WTC11 (cell line): ENCODE data around the gene CEBPB. TPM values are rescaled to one million over a fixed set of nuclear protein-coding genes. Genes with fewer than 3 reads are reported as not detected.

Experiments used
- ATAC-seq: fragments of 200-7000 bp; cut with Tn5 transposase; 2 replicates; pipeline ENCODE4 v1.10.0; 2021; ENCODE audit warnings: mild to moderate bottlenecking, moderate library complexity
- CTCF ChIA-PET: fragments of 300-600 bp; sonication (Branson Sonifier 250); formaldehyde crosslinking; loops from one replicate; lab custom pipeline; 2021; ENCODE audit warnings: antibody characterized with exemption; lab: Charles Lee
- POLR2A ChIA-PET: fragments of 350-600 bp; sonication (Branson Sonifier 250); formaldehyde crosslinking; loops from one replicate; lab custom pipeline; 2021; ENCODE audit warnings: antibody characterized with exemption; lab: Charles Lee
- DNase-seq: peaks from one replicate; pipeline ENCODE4 v3.0.0; 2021; ENCODE audit warnings: low spot score
- H3K27ac Mint-ChIP-seq: 2 replicates; pipeline ENCODE4 v1.8.0; 2021; ENCODE audit warnings: mixed read lengths
- H3K27me3 Mint-ChIP-seq: 2 replicates; pipeline ENCODE4 v1.8.0; 2021; ENCODE audit warnings: low read depth, mild to moderate bottlenecking, moderate library complexity, mixed read lengths
- H3K36me3 Mint-ChIP-seq: 2 replicates; pipeline ENCODE4 v1.8.0; 2021; ENCODE audit warnings: mixed read lengths
- H3K4me1 Mint-ChIP-seq: 2 replicates; pipeline ENCODE4 v1.8.0; 2022; ENCODE audit warnings: mixed read lengths
- H3K4me3 Mint-ChIP-seq: 2 replicates; pipeline ENCODE4 v1.8.0; 2021; ENCODE audit warnings: mild to moderate bottlenecking, moderate library complexity, mixed read lengths
- H3K9me3 Mint-ChIP-seq: 2 replicates; pipeline ENCODE4 v1.8.0; 2021; ENCODE audit warnings: mixed read lengths
- ATF1 ChIP-seq: sonication (generic); formaldehyde crosslinking; IDR thresholded peaks from 2 replicates; pipeline ENCODE4 v1.8.1; 2023; ENCODE audit warnings: mild to moderate bottlenecking, moderate library complexity, missing genetic modification reagents
- E2F1 ChIP-seq: sonication (generic); formaldehyde crosslinking; IDR thresholded peaks from 2 replicates; pipeline ENCODE4 v1.8.0; 2022; ENCODE audit warnings: mild to moderate bottlenecking, missing genetic modification reagents
- ELF4 ChIP-seq: sonication (generic); formaldehyde crosslinking; IDR thresholded peaks from 2 replicates; pipeline ENCODE4 v1.8.1; 2022; ENCODE audit warnings: low read depth, mild to moderate bottlenecking, moderate library complexity, missing genetic modification reagents
- FOXP4 ChIP-seq: sonication (generic); formaldehyde crosslinking; IDR thresholded peaks from 2 replicates; pipeline ENCODE4 v1.8.0; 2022; ENCODE audit warnings: mild to moderate bottlenecking, missing genetic modification reagents
- JUN ChIP-seq: sonication (generic); formaldehyde crosslinking; IDR thresholded peaks from 2 replicates; pipeline ENCODE4 v1.8.0; 2023; ENCODE audit warnings: mild to moderate bottlenecking, missing genetic modification reagents
- KAT7 ChIP-seq: sonication (generic); formaldehyde crosslinking; IDR thresholded peaks from 2 replicates; pipeline ENCODE4 v1.8.1; 2023; ENCODE audit warnings: missing genetic modification reagents, mild to moderate bottlenecking, borderline replicate concordance
- OVOL2 ChIP-seq: fragments of 250-450 bp; sonication (Bioruptor Pico); IDR thresholded peaks from 2 replicates; pipeline ENCODE4 v1.9.0; 2021; ENCODE audit warnings: mild to moderate bottlenecking, borderline replicate concordance
- RELA ChIP-seq: sonication (generic); formaldehyde crosslinking; IDR thresholded peaks from 2 replicates; pipeline ENCODE4 v1.8.1; 2022; ENCODE audit warnings: missing genetic modification reagents, mild to moderate bottlenecking, borderline replicate concordance
- ZBTB21 ChIP-seq: sonication (generic); formaldehyde crosslinking; IDR thresholded peaks from 2 replicates; pipeline ENCODE4 v1.8.1; 2023; ENCODE audit warnings: mild to moderate bottlenecking, missing genetic modification reagents, borderline replicate concordance
- ZBTB43 ChIP-seq: sonication (generic); formaldehyde crosslinking; IDR thresholded peaks from 2 replicates; pipeline ENCODE4 v1.8.1; 2023; ENCODE audit warnings: mild to moderate bottlenecking, missing genetic modification reagents
- ZMAT4 ChIP-seq: fragments of 250-450 bp; sonication (Bioruptor Pico); IDR thresholded peaks from 2 replicates; pipeline ENCODE4 v1.9.0; 2021; ENCODE audit warnings: mild to moderate bottlenecking
- ZNF532 ChIP-seq: fragments of 250-450 bp; sonication (Bioruptor Pico); IDR thresholded peaks from 2 replicates; pipeline ENCODE4 v1.9.0; 2021; ENCODE audit warnings: mild to moderate bottlenecking, borderline replicate concordance
- total RNA-seq: library from RNA; stranded (reverse); gene quantifications from 3 replicates; pipeline ENCODE4 v1.2.3, GENCODE V29; 2021
- TF ChIP-seq, protein P1 (sequence below): sonication (generic); formaldehyde crosslinking; IDR thresholded peaks from 2 replicates; pipeline ENCODE4 v1.8.1; 2022; ENCODE audit warnings: low read depth, mild to moderate bottlenecking, moderate library complexity, missing genetic modification reagents, borderline replicate concordance

The CEBPB gene
- total RNA-seq, 1 experiment from 2014 or later: 29.1 TPM

DNA sequence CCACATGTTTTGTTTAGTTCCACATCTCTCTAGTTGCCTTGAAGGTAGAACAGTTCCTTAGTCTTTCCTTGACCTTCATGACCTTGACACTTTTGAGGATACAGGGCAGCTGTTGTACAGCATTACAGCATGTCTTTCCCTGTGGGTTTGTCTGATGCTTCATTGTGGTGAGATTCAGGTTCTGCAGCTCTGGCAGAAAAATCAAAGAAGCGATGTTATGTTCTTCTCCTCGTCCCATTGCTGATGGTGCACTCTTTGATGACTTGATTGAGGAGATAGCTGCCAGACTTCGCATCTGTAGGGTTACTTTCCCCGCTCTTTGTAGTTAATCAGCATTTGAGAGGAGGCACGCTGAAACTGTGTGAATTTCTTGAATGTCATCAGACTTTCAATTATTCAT lies 12.0 kb downstream of the CEBPB start (continued):
- TF ChIP-seq ZNF532 (CRISPR knock-in tag) (no peak), ATF1 (CRISPR knock-in tag) (no peak), E2F1 (no peak), KAT7 (CRISPR knock-in tag) (no peak), OVOL2 (CRISPR knock-in tag) (no peak), ZBTB43 (CRISPR knock-in tag) (no peak), ELF4 (CRISPR knock-in tag) (no peak), ZMAT4 (CRISPR knock-in tag) (no peak), RELA (CRISPR knock-in tag) (no peak), JUN (no peak)

- H3K4me1 Mint-ChIP-seq: peaks cover 7% of the 10 kb centered on the region
- POLR2A ChIA-PET: no interaction called here
- no peak overlapping the region for H3K4me3 Mint-ChIP-seq
- CTCF ChIA-PET: no interaction called here
- peaks cover 31% of the 10 kb centered on the region for H3K9me3 Mint-ChIP-seq
- H3K27me3 Mint-ChIP-seq: peaks cover 5% of the 10 kb centered on the region
- H3K36me3 Mint-ChIP-seq: peaks cover 17% of the 10 kb centered on the region
- DNase-seq: no peak
- no peak for ATAC-seq
- TF ChIP-seq, protein P1, sequence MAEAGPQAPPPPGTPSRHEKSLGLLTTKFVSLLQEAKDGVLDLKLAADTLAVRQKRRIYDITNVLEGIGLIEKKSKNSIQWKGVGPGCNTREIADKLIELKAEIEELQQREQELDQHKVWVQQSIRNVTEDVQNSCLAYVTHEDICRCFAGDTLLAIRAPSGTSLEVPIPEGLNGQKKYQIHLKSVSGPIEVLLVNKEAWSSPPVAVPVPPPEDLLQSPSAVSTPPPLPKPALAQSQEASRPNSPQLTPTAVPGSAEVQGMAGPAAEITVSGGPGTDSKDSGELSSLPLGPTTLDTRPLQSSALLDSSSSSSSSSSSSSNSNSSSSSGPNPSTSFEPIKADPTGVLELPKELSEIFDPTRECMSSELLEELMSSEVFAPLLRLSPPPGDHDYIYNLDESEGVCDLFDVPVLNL (CRISPR knock-in tag): no peak
- no peak for TF ChIP-seq ZBTB21 (CRISPR knock-in tag)
- TF ChIP-seq FOXP4: no peak
- no peak overlapping the region for H3K27ac Mint-ChIP-seq
Measured at GRCh38 chr20:50203951-50204937, 13.6 kb downstream of the CEBPB start.
